Measurements from ENCODE around the gene LYPD8. TPM values are rescaled to one million over a fixed set of nuclear protein-coding genes. Genes with fewer than 3 reads are reported as not detected.

LYPD8 gene
- total RNA-seq, 1 experiment from 2014 or later: not detected

DNA sequence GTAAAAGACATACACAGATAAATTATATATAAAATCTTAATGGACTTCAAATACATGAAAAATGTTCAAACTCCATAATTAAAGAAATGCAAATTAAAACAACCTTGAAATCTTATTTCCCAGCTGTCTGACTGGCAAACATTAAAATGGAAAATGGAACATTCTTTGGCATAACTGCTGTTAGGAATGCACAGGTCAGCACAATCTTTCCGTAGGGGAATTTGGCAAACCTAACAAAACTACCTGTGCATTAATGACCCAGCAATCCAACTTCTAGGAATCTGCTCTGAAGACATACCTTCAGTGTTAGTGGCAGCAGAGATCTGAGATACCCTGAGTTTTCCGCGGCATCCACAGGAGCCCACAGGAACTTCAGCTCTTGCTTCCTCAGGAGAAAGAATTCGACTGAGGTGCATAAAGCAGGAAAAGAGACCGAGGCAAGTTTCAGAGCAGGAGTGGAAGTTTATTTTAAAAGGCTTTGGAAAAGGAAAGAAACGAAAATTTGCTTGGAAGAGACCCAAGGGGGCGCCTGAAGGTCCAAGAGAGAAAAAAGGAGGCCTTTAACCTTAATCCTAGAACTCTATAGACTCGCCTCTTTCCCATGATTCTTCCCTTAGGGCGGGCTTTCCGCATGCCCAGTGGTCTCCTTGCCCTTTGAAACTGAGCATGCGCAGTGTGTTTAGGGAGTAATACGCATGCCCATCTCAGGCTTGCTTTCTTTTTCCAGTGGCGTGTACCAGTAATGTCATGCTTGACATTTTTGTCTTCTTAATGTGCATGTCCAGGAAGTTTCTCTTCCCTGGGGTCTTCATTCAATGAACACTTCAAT, 24.8 kb downstream of the LYPD8 start (continued):
- TF ChIP-seq, protein P1, sequence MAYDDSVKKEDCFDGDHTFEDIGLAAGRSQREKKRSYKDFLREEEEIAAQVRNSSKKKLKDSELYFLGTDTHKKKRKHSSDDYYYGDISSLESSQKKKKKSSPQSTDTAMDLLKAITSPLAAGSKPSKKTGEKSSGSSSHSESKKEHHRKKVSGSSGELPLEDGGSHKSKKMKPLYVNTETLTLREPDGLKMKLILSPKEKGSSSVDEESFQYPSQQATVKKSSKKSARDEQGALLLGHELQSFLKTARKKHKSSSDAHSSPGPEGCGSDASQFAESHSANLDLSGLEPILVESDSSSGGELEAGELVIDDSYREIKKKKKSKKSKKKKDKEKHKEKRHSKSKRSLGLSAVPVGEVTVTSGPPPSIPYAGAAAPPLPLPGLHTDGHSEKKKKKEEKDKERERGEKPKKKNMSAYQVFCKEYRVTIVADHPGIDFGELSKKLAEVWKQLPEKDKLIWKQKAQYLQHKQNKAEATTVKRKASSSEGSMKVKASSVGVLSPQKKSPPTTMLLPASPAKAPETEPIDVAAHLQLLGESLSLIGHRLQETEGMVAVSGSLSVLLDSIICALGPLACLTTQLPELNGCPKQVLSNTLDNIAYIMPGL (CRISPR knock-in tag; IDR thresholded peaks at IDR 0.05): no peak
- no peak for TF ChIP-seq ESRRA (CRISPR knock-in tag; IDR thresholded peaks at IDR 0.05; ENCODE audit: borderline replicate concordance)

DNA sequence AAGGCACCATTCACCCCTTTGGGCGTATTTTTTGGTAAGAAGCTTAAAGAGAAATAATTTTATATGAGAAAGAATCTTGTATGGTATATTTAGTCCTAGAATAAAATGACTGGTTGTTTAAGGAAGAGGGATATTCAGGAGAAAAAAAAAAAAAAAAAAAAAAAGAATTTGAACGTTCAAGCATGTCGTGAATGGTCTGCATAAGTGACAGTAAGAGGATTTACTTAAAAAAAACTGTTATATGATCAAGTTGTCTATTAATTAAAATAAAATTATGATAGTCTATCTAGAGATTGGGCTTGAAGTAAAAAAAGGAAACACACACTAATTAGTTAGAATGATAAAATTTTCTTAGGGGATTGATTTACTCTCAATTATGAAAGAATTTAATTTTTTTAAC, 41.3 kb downstream of the LYPD8 start:
- TF ChIP-seq IRF1 (CRISPR knock-in tag; IDR thresholded peaks at IDR 0.05) (no peak), FOXP1 (CRISPR knock-in tag; IDR thresholded peaks at IDR 0.05; ENCODE audit: borderline replicate concordance) (no peak), ZNF219 (CRISPR knock-in tag; IDR thresholded peaks at IDR 0.05; ENCODE audit: borderline replicate concordance) (no peak), MXD4 (CRISPR knock-in tag; IDR thresholded peaks at IDR 0.05; ENCODE audit: borderline replicate concordance) (no peak), ESRRA (CRISPR knock-in tag; IDR thresholded peaks at IDR 0.05; ENCODE audit: borderline replicate concordance) (no peak), ERG (CRISPR knock-in tag; IDR thresholded peaks at IDR 0.05) (no peak), ZNF396 (CRISPR knock-in tag; IDR thresholded peaks at IDR 0.05; ENCODE audit: borderline replicate concordance) (no peak), ZNF532 (CRISPR knock-in tag; IDR thresholded peaks at IDR 0.05; ENCODE audit: borderline replicate concordance) (no peak), HMGA2 (CRISPR knock-in tag; IDR thresholded peaks at IDR 0.05) (no peak), IRF2 (CRISPR knock-in tag; IDR thresholded peaks at IDR 0.05; ENCODE audit: borderline replicate concordance, low read depth) (no peak), ARID4B (CRISPR knock-in tag; IDR thresholded peaks at IDR 0.05; ENCODE audit: borderline replicate concordance) (no peak), SMAD3 (CRISPR knock-in tag; IDR thresholded peaks at IDR 0.05; ENCODE audit: borderline replicate concordance) (no peak)
- TF ChIP-seq, protein P2, sequence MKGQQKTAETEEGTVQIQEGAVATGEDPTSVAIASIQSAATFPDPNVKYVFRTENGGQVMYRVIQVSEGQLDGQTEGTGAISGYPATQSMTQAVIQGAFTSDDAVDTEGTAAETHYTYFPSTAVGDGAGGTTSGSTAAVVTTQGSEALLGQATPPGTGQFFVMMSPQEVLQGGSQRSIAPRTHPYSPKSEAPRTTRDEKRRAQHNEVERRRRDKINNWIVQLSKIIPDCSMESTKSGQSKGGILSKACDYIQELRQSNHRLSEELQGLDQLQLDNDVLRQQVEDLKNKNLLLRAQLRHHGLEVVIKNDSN (CRISPR knock-in tag; IDR thresholded peaks at IDR 0.05): no peak
- DNase-seq (ENCODE audit: low spot score) (no peak), ATAC-seq (no peak)
- Mint-ChIP-seq H3K4me3 (no peak overlapping the region), H3K27ac (no peak overlapping the region), H3K36me3 (peaks cover 71% of the 10 kb centered on the region), H3K4me1 (no peaks in the 10 kb centered on the region), H3K9me3 (peaks cover 90% of the 10 kb centered on the region), H3K27me3 (ENCODE audit: low read depth) (peaks cover 6% of the 10 kb centered on the region)
- POLR2A ChIA-PET: no interaction called here
- CTCF ChIA-PET: no interaction called here
